Left ventricle myocardium inferior (tissue), 1 donor: ENCODE results near the gene ATG12. TPM values are rescaled to one million over a fixed set of nuclear protein-coding genes. Genes with fewer than 3 reads are reported as not detected.
A peak's percentile ranks its signal among the peaks of the same experiment; 100 is the strongest.

Experiments
- DNase-seq: peaks from one replicate; pipeline ENCODE4 v3.0.0-alpha.2; 2020
- H3K27ac ChIP-seq: fragments of 200-600 bp; replicated peaks from 2 replicates; pipeline ENCODE4 v1.8.0; 2021
- H3K27me3 ChIP-seq: fragments of 200-600 bp; 2 replicates; pipeline ENCODE4 v1.8.0; 2021; ENCODE audit warnings: low read depth
- H3K36me3 ChIP-seq: fragments of 200-600 bp; 2 replicates; pipeline ENCODE4 v1.8.0; 2021
- H3K4me1 ChIP-seq: fragments of 200-600 bp; 2 replicates; pipeline ENCODE4 v1.8.0; 2021
- H3K4me3 ChIP-seq: fragments of 200-600 bp; 2 replicates; pipeline ENCODE4 v1.8.0; 2021; ENCODE audit warnings: mild to moderate bottlenecking, moderate library complexity
- H3K9me3 ChIP-seq: fragments of 200-600 bp; replicated peaks from 2 replicates; pipeline ENCODE4 v1.8.0; 2021
- intact Hi-C: fragments of 100-400 bp; cut with micrococcal nuclease; formaldehyde crosslinking; loops from one replicate; pipeline ENCODE4 v1.11.0; 2022
- total RNA-seq: library from RNA; stranded (reverse); fragmentation: NEBNext Ultra II Directional; extraction: Animal tissue kit (Norgen Biotek cat#: 25700); gene quantifications from one replicate; pipeline ENCODE4 v1.2.1, GENCODE V29; 2021
- TF ChIP-seq, protein P1 (sequence below): fragments of 200-600 bp; IDR thresholded peaks from 2 replicates; pipeline ENCODE4 v1.8.0; 2021; ENCODE audit warnings: antibody characterized with exemption, mild to moderate bottlenecking, borderline replicate concordance
- donor health status: DM: no; HTN: yes; CAD: no; lungs with severe emphysema.

ATG12 gene
- total RNA-seq, 1 donor from 2014 or later = 24.1 TPM

DNA sequence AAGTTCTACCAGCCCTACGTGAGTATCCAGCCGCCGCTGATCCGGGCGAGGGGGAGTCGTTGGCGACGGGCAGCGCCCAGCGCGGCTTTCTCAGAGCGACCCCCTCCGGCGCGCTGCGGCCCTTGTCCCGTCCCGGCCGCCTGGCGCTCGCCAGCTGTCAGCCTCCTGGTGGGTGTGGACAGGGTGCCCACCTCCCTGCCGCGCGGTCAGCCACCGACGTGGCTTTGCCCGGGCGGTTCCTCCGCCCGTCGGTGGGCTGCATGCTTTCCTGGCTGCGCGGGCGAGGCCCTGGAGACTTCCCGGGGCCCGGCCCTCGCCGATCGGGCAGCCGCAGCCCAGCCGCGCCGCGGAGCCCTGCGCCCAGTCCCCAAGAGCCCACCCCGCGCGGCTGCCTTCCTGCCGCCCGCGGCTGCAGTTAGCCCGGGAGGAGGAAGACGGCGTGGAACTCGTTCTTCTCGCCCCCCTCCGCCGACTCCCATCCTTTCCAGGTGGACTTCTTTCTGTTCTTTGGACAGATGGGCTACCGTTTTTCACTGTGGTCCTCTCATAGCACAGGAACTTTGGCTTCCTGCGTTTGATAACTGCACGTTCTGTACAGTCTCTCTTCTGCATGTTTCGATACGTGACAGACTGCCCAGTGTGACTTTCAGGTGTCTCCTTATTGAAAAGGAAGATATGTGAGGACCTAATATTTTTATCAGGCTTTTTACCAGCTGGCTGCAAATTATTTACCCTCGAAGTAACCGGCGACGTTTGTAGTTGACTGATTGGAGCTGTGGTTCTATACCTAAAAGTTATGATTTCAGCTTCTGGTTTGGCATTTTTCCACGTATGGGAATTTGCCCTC lies 947 bp upstream of the ATG12 start:
- H3K4me1 ChIP-seq = peaks cover 85% of the 10 kb centered on the region
- H3K36me3 ChIP-seq = peaks cover 2% of the 10 kb centered on the region
- intact Hi-C loops = no loop called here
- no peaks in the 10 kb centered on the region for H3K27me3 ChIP-seq
- peak overlapping the region; percentile 89 for H3K4me3 ChIP-seq
- H3K27ac ChIP-seq = peak overlapping the region; percentile 97
- no peaks in the 10 kb centered on the region for H3K9me3 ChIP-seq
- DNase-seq = no peak
- TF ChIP-seq, protein P1, sequence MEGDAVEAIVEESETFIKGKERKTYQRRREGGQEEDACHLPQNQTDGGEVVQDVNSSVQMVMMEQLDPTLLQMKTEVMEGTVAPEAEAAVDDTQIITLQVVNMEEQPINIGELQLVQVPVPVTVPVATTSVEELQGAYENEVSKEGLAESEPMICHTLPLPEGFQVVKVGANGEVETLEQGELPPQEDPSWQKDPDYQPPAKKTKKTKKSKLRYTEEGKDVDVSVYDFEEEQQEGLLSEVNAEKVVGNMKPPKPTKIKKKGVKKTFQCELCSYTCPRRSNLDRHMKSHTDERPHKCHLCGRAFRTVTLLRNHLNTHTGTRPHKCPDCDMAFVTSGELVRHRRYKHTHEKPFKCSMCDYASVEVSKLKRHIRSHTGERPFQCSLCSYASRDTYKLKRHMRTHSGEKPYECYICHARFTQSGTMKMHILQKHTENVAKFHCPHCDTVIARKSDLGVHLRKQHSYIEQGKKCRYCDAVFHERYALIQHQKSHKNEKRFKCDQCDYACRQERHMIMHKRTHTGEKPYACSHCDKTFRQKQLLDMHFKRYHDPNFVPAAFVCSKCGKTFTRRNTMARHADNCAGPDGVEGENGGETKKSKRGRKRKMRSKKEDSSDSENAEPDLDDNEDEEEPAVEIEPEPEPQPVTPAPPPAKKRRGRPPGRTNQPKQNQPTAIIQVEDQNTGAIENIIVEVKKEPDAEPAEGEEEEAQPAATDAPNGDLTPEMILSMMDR = peak; percentile 41

DNA sequence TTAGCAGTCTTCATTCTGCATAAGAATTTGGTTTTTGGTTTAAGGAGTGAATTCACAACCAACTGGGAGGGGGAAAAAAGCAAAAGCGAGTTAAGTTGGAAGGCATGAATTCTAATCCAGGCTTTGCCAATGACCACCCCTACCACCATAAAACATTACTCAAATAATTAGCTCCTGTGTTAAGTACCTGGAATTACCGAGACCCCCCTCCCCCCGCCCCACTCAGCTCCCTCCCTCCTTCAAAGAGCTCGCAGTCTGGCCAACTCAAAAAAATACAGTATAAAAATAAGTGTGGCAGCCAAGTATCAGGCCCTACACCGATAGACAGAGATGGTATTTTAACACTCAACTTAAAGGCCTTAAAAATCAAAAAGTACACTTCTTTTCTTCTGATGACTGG lies 492 bp downstream of the ATG12 start:
- Histone ChIP-seq H3K27ac (peak overlapping the region; percentile 97), H3K9me3 (no peaks in the 10 kb centered on the region), H3K27me3 (no peaks in the 10 kb centered on the region), H3K4me3 (peak overlapping the region; percentile 89), H3K36me3 (peaks cover 17% of the 10 kb centered on the region), H3K4me1 (peaks cover 75% of the 10 kb centered on the region)
- TF ChIP-seq, protein P1 = no peak
- no peak for DNase-seq
- intact Hi-C loops = no loop called here

DNA sequence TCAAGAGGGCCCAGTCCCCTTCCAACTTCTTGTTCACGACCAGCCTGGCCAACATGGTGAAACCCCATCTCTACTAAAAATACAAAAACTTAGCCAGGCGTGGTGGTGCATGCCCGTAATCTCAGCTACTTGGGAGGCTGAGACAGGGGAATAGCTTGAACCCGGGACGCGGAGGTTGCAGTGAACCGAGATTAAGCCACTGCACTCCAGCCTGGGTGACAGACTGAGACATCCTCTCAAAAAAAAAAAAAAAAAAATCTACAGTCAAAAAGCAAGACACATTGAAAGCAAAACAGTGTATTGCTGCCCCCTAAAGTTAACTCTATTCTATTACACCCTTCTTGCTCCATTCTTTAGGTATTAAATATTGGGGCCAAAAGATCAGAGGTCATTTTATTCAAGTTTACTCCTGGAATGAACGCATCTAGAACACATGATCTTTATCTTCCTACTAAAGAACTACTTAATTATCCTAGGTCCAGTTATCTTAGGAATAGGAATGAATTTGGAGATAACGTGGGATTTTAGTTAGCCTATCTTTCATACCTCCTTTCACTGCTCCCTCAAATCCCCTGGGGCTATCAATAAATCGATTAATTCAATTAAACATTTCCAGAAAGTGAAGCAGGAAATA lies 2.4 kb downstream of the ATG12 start:
- intact Hi-C loops = no loop called here
- Histone ChIP-seq H3K27ac (peak overlapping the region; percentile 28), H3K9me3 (no peaks in the 10 kb centered on the region), H3K27me3 (no peaks in the 10 kb centered on the region), H3K4me3 (peak overlapping the region; percentile 89), H3K4me1 (peaks cover 56% of the 10 kb centered on the region), H3K36me3 (peaks cover 36% of the 10 kb centered on the region)
- TF ChIP-seq, protein P1 = peak; percentile 70
- DNase-seq = no peak

DNA sequence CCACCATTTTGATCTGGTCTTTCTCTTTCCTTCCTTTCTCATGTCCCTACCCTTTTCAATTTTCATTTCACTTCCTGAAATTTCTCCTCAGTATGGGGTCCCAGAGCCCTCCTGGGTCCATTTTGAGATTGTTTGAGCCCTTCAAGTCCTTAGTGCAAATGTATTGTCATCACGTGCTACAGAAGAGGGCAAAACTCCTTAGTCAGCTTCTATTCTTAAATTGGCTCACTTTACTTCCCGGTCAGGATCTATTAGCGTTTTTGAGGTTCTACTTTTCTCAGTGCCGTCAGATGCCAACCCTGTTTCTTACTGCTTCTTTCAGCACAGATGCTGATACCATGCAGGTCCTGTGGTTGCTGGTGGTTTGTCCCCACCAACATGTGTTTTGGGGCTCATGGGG lies 5.9 kb downstream of the ATG12 start:
- no peak overlapping the region for H3K4me3 ChIP-seq
- H3K36me3 ChIP-seq = peaks cover 65% of the 10 kb centered on the region
- H3K27me3 ChIP-seq = no peaks in the 10 kb centered on the region
- peaks cover 27% of the 10 kb centered on the region for H3K4me1 ChIP-seq
- H3K9me3 ChIP-seq = no peaks in the 10 kb centered on the region
- TF ChIP-seq, protein P1 = no peak
- no peak for DNase-seq
- intact Hi-C loops = no loop called here
- H3K27ac ChIP-seq = no peak overlapping the region

DNA sequence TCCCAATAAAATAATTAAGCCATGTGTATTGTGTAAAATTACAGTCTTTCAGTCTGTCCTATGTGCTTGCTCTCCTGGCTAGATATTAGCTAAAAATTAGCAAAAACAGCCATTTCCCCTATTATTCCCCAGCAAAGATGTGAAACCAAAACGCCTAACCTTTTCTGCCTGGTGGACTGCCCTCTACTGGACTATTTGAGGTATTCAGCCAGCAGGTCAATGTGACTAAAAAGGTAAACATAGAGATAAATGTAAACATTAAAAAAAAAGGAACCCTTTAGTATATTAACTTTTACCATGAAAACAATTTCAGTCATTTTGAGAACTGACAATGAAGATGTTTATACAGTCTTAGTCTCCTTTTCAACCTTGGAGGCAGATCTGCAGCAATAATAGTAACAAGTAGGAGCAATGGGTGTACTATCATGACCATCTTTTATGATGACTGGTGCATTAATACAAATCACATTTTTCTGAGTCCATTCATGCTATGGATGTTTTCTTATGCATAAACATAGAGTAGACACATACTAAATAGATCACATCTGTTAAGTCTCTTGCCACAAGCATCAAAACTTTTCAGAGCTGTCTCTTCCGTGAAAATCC lies 10.1 kb downstream of the ATG12 start:
- TF ChIP-seq, protein P1 = peak; percentile 81
- Histone ChIP-seq H3K4me1 (no peaks in the 10 kb centered on the region), H3K27ac (no peak overlapping the region), H3K9me3 (no peaks in the 10 kb centered on the region), H3K4me3 (no peak overlapping the region), H3K36me3 (peaks cover 82% of the 10 kb centered on the region), H3K27me3 (no peaks in the 10 kb centered on the region)
- no peak for DNase-seq
- intact Hi-C loops = loop anchor here (2.0 kb wide), 1 partner anchor 196 kb away; no protein-coding TSS in a partner anchor
